IPS-18a (cell line): ENCODE results near the gene EHBP1.

ENCODE experiments used
- H3K27ac ChIP-seq: one replicate; pipeline ENCODE4 v1.5.1; 2013; ENCODE audit warnings: low read length
- H3K27me3 ChIP-seq: one replicate; pipeline ENCODE4 v1.6.1; 2013; ENCODE audit warnings: mild to moderate bottlenecking, low read length; ENCODE audit not compliant: control insufficient read depth, insufficient read depth
- H3K36me3 ChIP-seq: one replicate; pipeline ENCODE4 v1.6.1; 2013; ENCODE audit warnings: low read depth, low read length; ENCODE audit not compliant: control insufficient read depth
- H3K4me1 ChIP-seq: one replicate; pipeline ENCODE4 v1.6.1; 2013; ENCODE audit warnings: low read depth, low read length; ENCODE audit not compliant: control insufficient read depth
- H3K4me3 ChIP-seq: one replicate; pipeline ENCODE4 v1.5.1; 2013; ENCODE audit warnings: low read length
- H3K9ac ChIP-seq: one replicate; pipeline ENCODE4 v1.6.1; 2013; ENCODE audit warnings: mild to moderate bottlenecking, low read length, moderate library complexity
- H3K9me3 ChIP-seq: one replicate; pipeline ENCODE4 v1.6.1; 2013; ENCODE audit warnings: low read depth, low read length; ENCODE audit not compliant: control insufficient read depth

EHBP1 gene

DNA sequence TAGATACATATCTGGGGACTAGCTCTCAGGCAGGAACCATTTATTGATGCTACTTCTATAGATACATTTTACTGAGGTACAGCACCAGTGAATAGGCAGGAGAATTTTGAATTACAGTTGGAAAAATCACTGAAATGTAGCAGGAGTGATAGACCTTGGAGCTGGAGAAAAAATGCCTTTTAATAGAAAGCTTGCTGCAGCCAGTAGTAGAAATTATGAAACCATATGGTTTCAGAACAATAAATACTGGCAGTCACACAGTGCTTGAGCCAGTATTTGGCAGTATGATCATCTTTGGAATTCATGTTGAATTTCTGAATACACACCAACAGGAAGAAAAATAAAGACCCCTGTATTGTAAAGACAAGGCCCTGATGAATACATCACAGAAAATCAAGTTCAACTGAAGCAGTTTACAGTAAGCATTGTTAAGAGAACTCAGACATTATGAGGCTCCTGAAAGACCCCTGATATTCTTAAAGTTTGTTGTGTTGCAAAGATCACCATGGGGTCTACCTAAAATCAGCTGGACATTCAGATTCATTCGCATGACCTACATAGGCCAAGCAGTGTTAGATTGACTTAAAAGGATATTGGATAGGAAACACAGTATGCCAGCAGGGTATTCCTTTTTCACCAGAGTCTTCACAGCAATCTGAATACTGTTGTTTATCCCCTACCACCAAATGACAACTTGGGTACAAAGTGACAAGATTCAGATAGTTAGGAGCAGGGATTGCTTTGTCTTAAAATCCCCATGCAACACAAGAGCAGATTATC is 139.0 kb downstream of the EHBP1 start:
- no peaks in the 10 kb centered on the region for H3K36me3 ChIP-seq
- H3K27me3 ChIP-seq, result no peaks in the 10 kb centered on the region
- no peaks in the 10 kb centered on the region for H3K9me3 ChIP-seq
- H3K27ac ChIP-seq, result no peak overlapping the region
- H3K9ac ChIP-seq, result no peak overlapping the region
- H3K4me1 ChIP-seq, result peaks cover 13% of the 10 kb centered on the region
- no peak overlapping the region for H3K4me3 ChIP-seq

DNA sequence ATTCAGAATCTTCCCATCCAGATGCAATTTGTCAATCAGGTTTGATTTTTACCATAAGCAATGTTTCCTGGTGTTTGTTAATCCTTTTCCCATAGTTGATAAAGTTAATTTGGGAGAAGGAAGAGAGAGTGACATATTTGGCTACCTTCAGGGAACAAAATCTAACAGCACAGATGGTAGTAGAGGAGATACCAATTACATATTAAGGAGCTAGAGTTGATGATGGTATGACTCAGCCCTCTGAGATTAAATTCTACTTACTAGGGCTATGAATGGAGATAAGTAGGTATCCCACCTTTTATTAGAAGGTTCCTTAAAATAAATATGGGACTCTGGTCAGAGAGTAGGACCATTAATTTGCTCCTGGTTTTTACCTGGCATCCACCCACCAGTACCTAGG is 139.7 kb downstream of the EHBP1 start:
- Histone ChIP-seq H3K9ac (no peak overlapping the region), H3K9me3 (no peaks in the 10 kb centered on the region), H3K4me3 (no peak overlapping the region), H3K27me3 (no peaks in the 10 kb centered on the region), H3K36me3 (no peaks in the 10 kb centered on the region), H3K27ac (no peak overlapping the region), H3K4me1 (peaks cover 13% of the 10 kb centered on the region)

DNA sequence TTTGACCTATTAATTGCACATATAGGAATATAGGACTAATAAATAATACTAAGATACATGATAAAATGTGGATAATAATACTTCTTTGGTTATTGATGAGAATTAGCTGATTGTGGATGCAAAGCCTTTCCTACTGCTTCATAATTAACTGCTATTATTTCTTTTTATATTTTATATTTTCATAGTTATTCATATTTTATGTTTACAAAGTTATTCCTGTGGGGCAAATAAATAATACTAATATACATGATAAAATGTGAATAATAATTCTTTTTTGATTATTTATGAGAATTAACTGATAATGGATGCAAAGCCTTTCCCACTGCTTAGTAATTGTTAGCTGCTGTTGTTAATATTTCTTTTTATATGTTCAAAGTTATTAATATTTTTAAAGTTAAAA is 146.7 kb downstream of the EHBP1 start:
- Histone ChIP-seq H3K4me1 (no peaks in the 10 kb centered on the region), H3K36me3 (peaks cover 4% of the 10 kb centered on the region), H3K27me3 (no peaks in the 10 kb centered on the region), H3K9me3 (no peaks in the 10 kb centered on the region), H3K4me3 (no peak overlapping the region), H3K9ac (no peak overlapping the region), H3K27ac (no peak overlapping the region)

DNA sequence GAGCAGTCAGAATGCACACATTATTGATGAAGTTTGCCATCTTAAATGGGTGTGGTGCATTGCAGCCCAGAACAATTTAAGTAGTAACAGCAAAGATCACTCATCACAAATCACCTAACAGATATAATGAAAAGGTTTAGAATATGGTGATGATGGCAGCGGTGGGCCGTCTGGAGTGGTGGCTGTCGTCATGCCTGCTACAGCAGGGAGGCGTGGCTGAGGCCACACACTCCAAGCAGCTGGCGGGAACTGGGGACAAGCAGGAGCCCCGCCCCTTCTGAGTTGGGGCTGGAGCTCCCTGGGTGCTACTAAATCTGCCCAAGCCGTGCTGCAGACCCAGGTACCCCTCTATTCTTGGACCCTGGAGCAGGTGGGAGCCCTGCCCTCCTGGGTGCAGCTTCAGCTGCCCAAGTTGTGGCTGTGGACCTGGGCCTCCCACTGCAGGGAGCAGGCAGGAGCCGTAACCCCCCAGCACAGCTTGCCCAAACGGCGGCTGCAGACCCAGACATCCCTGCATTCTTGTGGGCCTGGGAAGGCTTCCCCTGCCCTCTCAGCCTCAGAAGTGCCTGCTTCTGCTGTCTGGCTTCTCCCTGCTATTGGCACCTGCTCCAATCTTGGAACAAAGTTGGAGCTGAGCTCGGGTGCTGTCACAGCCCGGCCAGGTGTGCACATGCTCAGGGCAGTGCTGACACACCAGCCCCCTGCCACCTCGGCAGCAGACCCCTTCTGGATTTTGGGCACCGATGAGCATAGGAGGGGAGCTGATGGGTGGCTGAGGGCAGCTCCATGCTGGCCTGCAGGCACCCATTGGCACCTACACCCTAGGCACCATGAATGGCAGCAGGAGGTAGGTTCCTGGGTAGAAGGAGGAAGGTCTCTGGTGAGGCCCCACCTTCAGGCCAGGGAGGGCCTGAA is 149.3 kb downstream of the EHBP1 start:
- H3K4me3 ChIP-seq, result no peak overlapping the region
- H3K9ac ChIP-seq, result no peak overlapping the region
- H3K27ac ChIP-seq, result no peak overlapping the region
- peaks cover 4% of the 10 kb centered on the region for H3K36me3 ChIP-seq
- no peaks in the 10 kb centered on the region for H3K27me3 ChIP-seq
- no peaks in the 10 kb centered on the region for H3K4me1 ChIP-seq
- no peaks in the 10 kb centered on the region for H3K9me3 ChIP-seq

DNA sequence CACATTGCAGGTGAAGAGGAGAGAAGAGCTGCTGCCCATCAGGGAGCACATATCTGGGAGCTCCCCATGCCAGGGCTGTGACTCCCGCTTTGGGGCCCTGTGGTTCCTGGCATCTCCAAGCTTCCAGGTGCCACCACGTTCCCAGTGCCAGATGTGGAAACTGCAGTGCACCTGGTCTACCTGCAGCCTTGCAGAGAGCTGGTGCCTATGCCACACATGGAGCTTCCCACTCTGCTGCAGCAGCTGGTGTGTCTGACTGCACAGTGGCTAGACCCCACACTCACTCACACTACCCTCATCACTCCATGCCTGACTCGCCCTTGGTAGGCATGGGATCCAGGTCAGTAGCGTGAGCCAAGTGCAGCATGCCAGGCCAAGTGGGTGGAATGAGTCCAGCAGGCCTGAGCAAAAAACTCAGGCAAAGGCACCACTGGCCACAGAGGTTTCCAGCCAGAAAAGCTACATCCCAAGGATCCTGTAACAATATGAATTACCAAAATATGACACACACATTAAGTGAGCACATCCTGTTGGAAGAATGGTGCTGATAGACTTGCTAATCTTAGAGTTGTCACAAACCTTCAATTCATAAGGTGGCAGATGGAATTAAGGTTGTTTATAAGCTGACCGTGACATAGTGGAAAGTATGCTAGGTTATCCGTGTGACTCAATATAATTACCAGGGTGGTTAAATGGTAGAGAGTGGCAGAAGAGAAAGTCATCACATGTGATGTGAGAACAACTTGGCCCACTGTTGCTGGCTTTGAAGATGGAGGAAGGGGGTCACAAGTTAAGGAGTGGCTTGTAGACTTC is 150.9 kb downstream of the EHBP1 start:
- Histone ChIP-seq H3K27me3 (no peaks in the 10 kb centered on the region), H3K4me3 (no peak overlapping the region), H3K36me3 (peaks cover 4% of the 10 kb centered on the region), H3K9ac (no peak overlapping the region), H3K9me3 (no peaks in the 10 kb centered on the region), H3K27ac (no peak overlapping the region), H3K4me1 (no peaks in the 10 kb centered on the region)

DNA sequence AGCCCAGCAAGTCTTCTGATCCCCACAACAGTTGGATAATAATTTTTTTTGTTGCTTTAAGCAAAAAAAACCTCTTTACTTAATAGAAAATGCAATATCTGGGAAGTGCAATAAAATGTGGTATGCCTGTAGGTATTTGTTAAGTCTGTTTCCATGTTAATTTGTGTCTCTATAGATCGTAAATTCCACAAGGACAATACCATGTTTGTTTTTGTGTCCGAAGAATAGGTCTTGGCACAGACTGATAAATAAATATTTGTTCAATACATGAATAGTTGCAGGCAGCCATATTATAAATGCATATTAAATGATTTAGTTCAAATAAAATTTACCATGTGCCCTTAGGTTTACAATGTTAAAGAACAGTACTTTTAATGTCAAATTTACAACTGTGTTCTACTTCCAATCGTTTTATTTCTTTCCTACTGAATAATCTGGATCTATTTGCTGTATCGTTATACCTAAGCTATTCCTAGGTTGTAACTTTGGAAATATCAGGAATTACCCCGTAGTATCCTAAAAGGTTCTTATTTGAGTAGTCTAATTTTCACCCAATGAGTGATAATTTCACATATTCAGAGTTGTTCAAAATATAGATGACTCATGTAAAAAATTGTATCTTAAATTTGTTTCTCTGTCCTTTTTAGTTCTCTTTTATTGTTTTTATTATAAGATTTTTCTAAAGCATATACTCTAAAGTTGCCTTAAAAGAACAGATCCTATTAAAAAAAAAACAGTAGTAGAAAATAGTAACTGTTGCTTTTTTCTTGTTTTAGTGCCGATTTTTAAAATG is 151.8 kb downstream of the EHBP1 start:
- no peaks in the 10 kb centered on the region for H3K27me3 ChIP-seq

GRCh38 chr2:62858231-62858832 is 152.8 kb downstream of the EHBP1 start:
- Histone ChIP-seq H3K9ac (no peak overlapping the region), H3K4me3 (no peak overlapping the region), H3K4me1 (no peaks in the 10 kb centered on the region), H3K27me3 (no peaks in the 10 kb centered on the region), H3K27ac (no peak overlapping the region), H3K9me3 (no peaks in the 10 kb centered on the region), H3K36me3 (peaks cover 4% of the 10 kb centered on the region)

More for the DNA sequence above, 151.8 kb downstream of the EHBP1 start:
- H3K27ac ChIP-seq, result no peak overlapping the region
- no peak overlapping the region for H3K9ac ChIP-seq
- peaks cover 4% of the 10 kb centered on the region for H3K36me3 ChIP-seq
- H3K9me3 ChIP-seq, result no peaks in the 10 kb centered on the region
- no peak overlapping the region for H3K4me3 ChIP-seq
- no peaks in the 10 kb centered on the region for H3K4me1 ChIP-seq

DNA sequence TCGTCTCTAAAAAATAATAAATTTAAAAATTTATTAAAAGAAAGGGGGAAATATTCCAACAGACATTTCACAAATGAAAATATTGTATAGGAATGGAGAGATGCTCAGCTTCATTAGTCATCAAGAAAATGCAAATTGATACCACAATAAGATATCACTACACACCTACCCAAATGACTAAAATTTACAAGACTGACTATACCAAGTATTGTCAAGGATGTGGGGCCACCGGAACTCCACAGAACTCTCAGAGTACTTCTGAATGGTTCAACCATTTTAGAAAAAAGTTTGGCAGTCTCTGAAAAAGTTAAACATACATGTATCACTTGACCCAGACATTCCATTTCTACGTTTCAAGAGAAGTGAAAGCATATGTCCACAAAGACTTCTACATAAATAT is 163.4 kb downstream of the EHBP1 start:
- Histone ChIP-seq H3K4me3 (no peak overlapping the region), H3K27ac (no peak overlapping the region), H3K27me3 (no peaks in the 10 kb centered on the region), H3K36me3 (peaks cover 7% of the 10 kb centered on the region), H3K4me1 (no peaks in the 10 kb centered on the region), H3K9me3 (no peaks in the 10 kb centered on the region), H3K9ac (no peak overlapping the region)

DNA sequence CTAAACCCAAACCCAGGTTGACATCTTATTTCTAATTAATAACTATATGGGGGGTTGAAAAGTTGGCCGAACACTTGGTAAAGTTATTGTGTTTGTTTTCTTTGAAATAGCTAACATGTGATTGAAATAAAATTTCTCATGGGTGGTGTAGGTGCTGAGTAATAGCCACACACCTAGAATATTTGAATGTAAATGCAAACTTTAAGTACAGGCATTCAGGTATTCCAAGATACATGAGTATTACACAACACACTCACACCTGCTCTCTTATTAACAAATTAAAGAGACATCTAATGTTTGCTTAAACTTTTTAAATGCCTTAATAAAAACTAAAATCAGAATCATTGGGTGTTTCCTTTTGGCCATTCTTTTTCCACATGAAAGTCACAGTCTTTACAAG is 165.5 kb downstream of the EHBP1 start:
- Histone ChIP-seq H3K4me1 (no peaks in the 10 kb centered on the region), H3K27me3 (no peaks in the 10 kb centered on the region), H3K9ac (no peak overlapping the region), H3K27ac (no peak overlapping the region), H3K9me3 (no peaks in the 10 kb centered on the region), H3K4me3 (no peak overlapping the region), H3K36me3 (peaks cover 9% of the 10 kb centered on the region)

GRCh38 chr2:62871506-62871905 is 166.0 kb downstream of the EHBP1 start:
- Histone ChIP-seq H3K27me3 (no peaks in the 10 kb centered on the region), H3K4me3 (no peak overlapping the region), H3K4me1 (no peaks in the 10 kb centered on the region), H3K9ac (no peak overlapping the region), H3K27ac (no peak overlapping the region), H3K9me3 (no peaks in the 10 kb centered on the region), H3K36me3 (peaks cover 13% of the 10 kb centered on the region)
